H54 (cell line): ENCODE measurements around the gene UBE2D2.
"Not testable (repeated sequence)": the region's sequence is repeated elsewhere in the genome, so short reads cannot be mapped to it uniquely, and the experiment has no call there.

Experiments used
- DNase-seq: peaks from one replicate; pipeline ENCODE4 v3.0.0; 2011; ENCODE audit warnings: low spot score, mixed read lengths; ENCODE audit not compliant: insufficient read length
- FAIRE-seq: peaks from 3 replicates; lab custom pipeline; 2011; peaks lifted over from hg19 to GRCh38; lab: Jason Lieb, UNC
- POLR2A ChIP-seq: IDR thresholded peaks from 2 replicates; pipeline ENCODE4 v1.6.1; 2011; ENCODE audit warnings: low read depth, mild to moderate bottlenecking, low read length

The UBE2D2 gene

DNA sequence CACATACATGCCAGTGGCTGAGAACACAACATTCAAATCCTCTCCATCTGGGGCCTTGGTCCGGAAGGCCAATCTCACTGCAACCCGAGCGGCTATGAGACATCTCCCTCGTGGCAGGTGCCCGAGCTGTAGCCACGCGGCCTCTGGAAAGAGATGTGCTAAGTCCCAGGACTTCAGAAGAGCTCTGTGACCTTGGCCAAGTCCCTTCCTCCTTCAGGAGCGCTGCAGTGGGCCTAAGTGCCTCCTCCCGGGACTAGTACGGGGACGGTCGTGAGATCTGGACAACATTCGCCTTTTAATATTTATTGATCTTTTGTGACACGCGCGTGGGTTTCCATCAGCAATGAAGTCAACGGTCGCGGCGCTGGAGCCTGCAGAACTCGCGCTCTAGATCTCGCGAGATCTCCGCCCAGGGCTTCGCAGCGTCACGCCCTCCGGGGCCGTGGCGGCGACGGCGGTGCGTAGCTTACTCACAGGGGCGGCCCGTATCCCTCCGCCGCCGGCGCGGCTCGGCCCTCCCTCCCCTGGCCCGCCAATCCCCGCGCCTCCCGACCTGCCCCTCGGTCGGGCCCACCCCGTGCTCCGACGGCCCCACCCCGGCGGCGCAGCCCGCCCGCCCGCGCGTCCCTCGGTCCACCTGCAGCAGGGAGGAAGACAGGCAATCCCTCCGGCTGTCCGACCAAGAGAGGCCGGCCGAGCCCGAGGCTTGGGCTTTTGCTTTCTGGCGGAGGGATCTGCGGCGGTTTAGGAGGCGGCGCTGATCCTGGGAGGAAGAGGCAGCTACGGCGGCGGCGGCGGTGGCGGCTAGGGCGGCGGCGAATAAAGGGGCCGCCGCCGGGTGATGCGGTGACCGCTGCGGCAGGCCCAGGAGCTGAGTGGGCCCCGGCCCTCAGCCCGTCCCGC is at the start of gene UBE2D2:
TSS of gene UBE2D2 (plus strand) at position 588 of the 903 bp plus-strand sequence. CDS start 453 bp downstream, outside the sequence.
- DNase-seq (peak; percentile 94), FAIRE-seq (peak; percentile 65)
- TF ChIP-seq POLR2A: peak; percentile 54

DNA sequence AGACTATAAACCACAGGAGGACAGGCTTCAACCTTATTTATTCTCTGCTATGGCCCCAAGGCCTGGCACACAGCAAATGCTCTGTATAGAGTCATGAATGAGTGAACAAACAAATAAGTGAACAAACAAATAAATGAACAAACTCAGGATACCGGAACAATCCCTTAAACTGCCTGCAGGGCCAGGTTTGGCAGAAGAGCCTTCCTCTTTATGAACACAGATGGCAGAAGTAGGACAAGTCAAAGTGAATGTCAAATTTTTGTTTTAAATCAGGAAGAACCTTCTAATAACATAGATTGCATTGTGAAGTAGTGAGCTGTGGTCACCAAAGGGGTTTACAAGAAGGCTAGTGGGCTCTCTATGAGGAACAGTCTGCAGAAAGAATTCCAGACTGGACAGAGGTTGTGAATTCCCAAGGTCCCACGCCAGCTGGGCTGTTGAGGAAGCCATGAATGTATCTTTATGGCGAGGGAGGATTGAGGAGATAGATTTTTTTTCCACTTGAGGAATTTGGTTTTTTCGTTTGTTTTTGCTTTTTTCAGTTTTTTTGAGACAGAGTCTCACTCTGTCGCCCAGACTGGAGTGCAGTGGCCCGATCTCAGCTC is 48.3 kb upstream of the UBE2D2 start:
- no peak for TF ChIP-seq POLR2A
- DNase-seq: no peak
- FAIRE-seq: no peak

DNA sequence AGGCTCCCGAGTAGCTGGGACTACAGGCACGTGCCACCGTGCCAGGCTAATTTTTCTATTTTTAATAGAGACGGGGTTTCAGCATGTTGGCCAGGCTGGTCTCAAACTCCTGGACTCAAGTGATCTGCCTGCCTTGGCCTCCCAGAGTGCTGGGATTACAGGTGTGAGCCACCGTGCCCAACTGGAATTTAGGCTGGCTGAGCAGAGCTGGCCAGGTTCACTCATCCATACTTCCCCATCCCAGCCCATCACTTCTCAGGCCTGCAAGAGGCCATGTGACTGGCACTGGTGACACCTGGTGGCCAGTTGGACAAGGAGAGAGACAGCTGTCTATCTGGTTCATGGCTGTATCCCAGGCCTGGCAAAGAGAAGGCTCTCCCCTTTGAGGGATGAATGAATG is 47.7 kb upstream of the UBE2D2 start:
- DNase-seq: peak; percentile 51
- FAIRE-seq: not testable (repeated sequence)

DNA sequence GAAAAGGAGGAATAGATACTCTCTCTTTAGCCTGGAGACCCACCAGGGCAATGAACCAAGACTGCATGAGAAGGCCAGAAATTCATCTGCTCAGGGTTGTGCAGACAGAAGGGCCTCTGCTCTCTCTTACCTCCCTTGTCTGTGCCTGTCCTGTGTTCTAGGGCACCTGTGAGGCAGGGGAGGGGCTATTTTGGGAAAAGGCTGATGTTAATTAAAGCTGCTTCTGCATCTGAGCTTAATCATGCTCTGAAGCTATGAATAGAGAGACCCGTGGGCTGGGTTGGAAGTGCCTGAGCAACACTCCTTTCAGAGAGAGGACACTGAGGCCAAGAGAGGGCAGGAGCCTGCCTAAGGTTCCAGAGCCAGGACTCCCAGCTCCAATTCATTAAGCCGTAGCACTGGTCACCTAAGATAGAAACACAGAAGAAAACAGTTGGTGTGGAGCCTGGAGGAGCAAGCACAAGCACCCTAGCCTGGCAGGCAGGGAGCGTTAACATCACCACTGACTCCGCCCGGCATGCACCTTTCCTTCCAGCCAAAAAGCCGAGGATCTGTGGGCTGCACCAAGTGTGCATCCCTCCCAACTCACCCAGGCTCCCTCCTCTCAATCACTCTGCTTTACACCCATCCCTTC is 47.2 kb upstream of the UBE2D2 start:
- TF ChIP-seq POLR2A: no peak
- DNase-seq (no peak), FAIRE-seq (no peak)

DNA sequence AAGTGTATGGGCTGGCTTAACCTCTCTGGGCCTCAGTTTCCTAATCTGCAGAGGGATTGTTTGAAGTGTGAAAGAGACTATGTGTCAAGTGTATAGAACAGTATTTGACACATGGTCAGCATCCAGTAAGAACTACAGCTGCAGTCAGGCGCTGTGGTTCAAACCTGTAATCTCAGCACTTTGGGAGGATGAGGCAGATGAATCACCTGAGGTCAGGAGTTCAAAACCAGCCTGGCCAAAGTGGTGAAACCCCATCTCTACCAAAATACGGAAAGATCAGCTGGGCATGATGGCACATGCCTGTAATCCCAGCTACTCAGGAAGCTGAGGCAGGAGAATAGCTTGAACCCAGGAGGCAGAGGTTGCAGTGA is 46.7 kb upstream of the UBE2D2 start:
- no peak for DNase-seq
- FAIRE-seq: no peak
- TF ChIP-seq POLR2A: no peak

DNA sequence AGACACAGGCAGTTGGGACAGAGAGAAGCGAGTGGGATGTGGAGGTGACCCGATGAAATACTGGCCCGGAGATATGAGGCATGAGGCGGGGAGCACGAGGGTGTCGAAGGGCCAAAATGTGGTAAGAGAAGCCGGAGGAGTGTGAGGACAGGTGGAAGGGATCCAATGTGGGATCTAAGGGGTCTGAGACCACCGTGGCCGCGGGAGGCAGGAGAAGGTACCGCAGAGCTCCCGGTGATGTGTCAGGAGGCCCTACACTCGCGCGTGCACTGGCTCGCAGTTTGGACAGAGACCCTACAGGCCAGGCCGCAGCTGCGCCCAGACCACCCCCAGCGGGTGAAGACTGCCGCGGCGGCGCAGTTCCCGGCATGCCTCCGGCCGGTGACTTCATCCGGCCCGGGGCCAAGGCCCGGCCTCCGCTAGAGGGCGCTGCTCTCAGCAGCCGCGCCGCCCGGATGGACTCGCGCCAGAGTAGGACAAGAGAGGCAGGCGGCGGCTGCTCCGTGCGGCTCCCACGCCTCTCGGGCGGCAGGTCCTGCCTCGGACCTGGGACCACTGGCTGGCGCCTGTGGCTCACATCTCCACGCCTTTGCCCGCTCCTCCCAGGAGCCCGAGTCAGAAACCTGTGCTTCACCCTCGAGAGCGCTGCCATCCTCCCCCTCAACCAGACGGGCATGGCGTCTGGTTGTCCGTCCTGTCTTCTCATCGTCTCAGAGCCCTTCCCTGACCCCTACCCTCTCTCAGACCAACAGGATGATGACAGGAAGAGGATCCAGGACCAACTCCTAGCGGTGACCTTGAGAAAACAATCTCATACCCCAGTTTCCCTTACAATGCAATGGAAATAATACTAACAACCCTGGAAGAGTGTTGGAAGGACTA is 43.2 kb upstream of the UBE2D2 start:
- peak; percentile 71 for TF ChIP-seq POLR2A
- no peak for FAIRE-seq

DNA sequence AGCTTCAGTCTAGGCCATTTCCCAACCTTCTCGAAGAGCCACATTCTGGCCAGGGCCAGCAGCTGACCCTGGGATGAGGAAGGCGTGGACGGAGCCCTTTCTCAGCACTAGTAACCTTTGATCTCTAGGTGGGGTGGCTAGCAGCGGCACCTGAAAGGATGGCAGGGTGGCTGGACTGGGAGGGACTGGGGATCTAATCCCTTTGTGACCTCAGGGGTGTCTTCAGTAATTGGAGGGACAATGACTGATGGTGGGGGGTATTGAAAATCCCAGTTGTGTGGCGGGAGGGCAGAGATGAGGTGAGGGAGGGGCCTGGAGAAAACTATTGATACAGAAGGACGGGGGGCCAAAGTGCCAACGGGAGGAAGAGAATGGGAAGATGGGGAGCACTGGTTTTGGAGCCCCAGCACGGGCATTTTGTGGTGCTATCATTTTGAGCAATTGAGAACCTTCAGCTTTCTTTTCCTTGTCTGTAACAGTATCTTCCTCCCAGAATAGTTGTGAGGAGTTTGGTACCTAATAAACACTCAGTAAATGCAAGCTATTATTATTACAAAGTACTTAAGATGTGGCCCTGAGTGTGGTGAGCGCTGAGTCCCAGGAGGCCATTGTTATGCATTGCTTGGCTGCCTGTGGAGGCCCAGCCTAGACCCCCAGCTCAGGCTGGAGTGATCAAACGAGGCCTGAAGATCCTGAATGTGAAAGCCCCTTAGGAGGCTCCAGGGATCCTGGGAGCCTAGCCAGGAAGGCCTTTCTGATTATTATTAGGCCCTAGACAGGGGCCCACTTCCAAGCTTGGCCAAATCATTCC is 37.3 kb upstream of the UBE2D2 start:
- TF ChIP-seq POLR2A: no peak
- FAIRE-seq: no peak
- DNase-seq: no peak

More for the DNA sequence above, 43.2 kb upstream of the UBE2D2 start:
- DNase-seq: peak; percentile 87

DNA sequence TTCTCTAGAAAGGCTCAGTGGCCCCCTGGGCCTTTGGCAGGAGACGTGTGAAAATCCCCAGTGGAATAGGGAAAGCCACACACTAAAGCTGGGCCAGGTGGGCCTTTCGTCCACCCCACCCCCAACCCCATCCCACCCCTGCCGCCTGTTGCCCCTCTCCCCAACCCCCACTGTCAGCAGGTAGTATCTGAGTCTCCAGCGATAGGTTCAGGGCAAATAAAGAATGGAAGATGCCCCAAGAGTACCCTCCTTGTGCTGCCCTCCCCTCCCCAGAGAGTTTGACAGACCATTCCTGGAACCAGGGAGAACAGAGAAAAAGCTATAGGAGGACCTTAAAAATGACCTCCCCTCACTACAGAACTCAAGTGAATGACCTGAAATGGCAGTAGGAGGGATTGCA is 36.7 kb upstream of the UBE2D2 start:
- no peak for TF ChIP-seq POLR2A
- no peak for FAIRE-seq

DNA sequence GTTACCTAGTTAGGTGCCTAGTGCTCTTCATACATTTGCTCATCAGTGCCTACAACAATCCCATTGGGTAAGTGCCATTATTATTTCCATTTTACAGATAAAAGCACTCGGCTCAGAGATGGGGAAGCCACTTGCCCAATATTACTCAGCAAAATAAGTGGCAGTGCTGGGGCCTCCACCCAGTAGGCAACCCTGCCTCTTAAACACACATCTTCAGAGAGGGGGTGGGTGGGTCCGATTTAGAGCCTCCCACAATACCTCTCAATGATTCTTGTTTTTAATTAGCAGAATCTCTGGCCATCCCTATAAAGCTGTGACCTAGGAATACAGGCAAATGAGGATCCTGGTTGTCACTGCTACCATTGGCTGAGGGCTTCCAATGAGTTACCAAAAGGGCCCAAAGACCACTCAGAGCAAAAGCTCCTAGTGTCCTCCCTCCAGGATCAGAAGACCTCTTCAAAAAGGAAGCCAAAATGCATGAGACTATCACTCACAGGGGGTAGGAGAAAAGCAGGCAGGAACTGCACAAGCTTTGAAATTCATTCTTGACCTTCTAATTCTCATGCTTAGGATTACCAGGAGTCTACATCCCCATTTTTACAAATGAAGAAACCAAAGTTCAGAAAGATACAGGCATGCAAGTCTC is 36.1 kb upstream of the UBE2D2 start:
- TF ChIP-seq POLR2A: no peak
- no peak for FAIRE-seq
- no peak for DNase-seq

More for the DNA sequence above, 36.7 kb upstream of the UBE2D2 start:
- DNase-seq: no peak

DNA sequence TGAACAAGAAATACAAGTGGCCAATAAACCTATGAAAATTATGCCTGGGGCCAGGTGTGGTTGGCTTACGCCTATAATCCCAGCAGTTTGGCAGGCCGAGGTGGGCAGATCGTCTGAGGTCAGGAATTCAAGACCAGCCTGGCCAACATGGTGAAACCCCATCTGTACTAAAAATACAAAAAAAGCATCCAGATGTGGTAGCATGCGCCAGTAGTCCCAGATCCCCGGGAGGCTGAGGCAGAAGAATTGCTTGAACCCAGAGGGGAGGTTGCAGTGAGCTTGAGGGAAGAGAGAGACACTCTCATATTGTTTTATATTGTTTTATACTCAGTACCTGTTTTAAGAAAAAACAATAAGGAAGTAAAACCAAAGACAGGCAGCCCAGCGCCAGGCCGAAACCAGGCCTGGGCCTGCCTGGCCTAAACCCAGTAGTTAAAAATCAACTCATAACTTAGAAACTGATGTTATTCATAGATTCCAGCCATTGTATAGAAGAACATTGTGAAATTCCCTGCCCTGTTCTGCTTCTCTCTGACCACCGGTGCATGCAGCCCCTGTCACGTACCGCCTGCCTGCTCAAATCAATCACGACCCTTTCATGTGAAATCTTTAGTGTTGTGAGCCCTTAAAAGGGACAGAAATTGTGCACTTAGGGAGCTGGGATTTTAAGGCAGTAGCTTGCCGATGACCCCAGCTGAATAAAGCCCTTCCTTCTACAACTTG is 35.4 kb upstream of the UBE2D2 start:
- FAIRE-seq, DNase-seq: not testable (repeated sequence)

DNA sequence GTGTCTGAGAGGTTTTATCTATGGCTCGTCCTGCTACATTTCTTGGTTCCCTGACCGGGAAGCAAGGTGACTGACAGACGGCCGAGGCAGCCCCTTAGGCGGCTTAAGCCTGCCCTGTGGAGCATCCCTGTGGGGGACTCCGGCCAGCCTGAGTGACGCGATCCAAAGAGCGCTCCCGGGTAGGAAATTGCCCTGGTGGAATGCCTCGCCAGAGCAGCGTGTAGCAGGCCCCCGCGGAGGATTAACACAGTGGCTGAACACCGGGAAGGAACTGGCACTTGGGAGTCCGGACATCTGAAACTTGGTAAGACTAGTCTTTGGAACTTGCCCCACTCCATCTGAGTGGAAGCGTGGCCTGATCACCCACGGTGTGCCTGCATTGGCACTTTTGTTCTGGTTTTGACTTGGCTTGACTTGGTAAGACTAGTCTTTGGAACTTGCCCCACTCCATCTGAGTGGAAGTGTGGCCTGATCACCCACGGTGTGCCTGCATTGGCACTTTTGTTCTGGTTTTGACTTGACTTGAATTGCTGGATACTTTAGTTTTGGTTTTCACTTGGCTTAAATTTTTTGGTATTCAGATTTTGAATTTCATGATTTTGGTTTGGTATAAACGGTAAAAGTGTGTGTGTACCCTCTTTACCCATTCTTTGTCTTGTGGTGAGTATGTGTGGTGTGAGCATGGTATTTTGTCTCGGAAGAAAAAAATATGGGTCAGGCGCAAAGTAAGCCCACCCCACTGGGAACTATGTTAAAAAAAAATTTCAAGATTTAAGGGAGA is 34.6 kb upstream of the UBE2D2 start:
- not testable (repeated sequence) for FAIRE-seq, DNase-seq

DNA sequence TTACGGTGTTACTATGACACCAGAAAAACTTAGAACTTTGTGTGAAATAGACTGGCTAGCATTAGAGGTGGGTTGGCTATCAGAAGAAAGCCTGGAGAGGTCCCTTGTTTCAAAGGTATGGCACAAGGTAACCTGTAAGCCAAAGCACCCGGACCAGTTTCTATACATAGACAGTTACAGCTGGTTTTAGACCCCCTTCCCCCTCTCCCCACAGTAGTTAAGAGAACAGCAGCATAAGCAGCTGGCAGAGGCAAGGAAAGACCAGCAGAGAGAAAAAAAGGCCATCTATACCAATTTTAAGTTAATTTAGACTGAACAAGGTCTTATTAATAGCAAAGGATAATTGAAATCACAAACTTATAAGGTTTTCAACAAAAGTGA is 34.1 kb upstream of the UBE2D2 start:
- DNase-seq, FAIRE-seq: not testable (repeated sequence)

DNA sequence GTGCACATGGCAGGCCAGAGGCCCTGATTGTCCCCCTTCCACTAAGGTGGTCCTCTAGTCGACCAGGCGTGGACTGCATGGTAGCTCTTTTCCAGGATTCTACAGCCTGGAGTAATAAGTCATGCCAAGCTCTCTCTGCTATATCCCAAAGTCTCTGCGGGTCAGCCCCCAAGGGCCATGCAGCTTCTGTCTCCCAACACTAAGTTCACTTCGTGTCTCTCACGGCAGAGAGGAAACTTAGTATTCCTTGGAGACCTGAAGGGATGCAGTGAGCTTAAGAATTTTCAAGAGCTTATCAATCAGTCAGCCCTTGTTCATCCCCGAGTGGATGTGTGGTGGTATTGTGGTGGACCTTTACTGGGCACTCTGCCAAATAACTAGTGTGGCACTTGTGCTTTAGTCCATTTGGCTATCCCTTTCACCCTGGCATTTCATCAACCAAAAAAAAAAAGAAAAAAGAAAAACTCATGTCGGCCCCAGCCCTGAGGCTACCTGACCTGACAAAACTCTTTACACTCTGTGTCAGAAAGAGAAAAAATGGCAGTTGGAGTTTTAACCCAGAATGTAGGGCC is 33.2 kb upstream of the UBE2D2 start:
- FAIRE-seq, DNase-seq: not testable (repeated sequence)

DNA sequence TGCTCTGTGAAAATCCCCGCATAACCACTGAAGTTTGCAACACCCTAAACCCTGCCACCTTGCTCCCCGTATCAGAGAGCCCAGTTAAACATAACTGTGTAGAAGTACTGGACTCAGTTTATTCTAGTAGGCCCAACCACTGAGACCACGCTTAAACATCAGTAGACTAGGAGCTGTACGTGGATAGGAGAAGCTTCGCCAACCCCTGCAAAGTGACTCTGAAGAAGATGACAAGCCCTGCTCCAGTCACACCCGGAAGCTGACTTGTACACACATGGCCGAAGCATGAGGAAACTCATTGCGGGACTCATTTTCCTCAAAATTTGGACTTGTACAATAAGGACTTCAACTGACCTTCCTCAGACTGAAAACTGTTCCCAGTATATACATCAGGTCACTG is 32.4 kb upstream of the UBE2D2 start:
- not testable (repeated sequence) for FAIRE-seq, DNase-seq

DNA sequence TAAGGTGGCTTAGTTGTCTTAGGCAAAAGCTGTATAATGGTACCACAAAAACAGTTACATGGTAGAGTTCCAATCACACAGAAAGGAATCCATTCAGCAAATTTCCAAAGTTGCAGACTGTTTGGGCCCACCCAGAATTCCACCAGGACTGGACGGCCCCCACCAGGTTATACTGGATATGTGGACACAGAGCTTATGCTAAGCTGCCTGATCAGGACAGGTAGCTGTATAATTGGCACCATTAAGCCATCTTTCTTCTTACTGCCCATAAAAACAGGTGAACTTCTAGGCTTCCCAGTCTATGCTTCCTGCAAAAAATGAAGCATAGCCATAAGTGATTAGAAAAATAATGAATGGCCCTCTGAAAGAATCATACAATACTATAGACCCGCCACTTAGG is 31.1 kb upstream of the UBE2D2 start:
- not testable (repeated sequence) for FAIRE-seq, DNase-seq
